NCI-H1417 (cell line): ENCODE measurements around the gene NUMA1.
A peak's percentile ranks its signal among the peaks of the same experiment; 100 is the strongest.

Source experiments
- DNase-seq, 3 experiments: peaks; one replicate each; lab custom pipeline; 2025; lab: John Stamatoyannopoulos, UW

NUMA1 gene

GRCh38 chr11:72061739-72062396 lies 18.5 kb downstream of the NUMA1 start:
- no peak for DNase-seq

DNA sequence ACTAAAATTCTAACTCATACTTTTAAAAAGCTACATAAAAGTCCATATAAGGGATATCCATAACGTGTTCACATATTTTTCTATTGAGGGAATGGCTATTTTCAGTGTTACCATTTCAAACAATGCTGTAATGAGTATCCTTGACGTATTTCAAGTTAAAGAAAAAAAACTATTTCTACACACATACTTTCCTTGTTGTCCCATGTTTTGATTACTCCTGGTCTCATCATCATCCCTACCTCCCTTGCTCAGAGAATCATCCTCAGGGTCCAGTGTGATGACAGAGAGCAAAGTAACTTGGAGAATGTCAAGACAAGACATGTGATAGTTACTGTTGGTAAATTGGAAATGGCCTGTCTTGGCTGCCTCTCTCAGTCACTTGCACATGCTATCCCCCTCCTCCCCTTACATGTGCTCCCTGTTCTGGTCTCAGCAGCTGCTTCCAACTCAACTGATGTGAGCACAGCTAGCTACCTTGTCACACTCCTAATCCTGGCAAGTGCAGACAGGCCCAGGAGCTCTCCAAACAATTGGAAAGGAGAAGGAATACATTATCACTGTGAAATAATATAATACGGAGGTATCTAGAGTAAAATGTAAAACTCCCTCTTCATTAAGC lies 21.8 kb downstream of the NUMA1 start:
- DNase-seq, result peak; percentile 48 to 79 (median 50)

DNA sequence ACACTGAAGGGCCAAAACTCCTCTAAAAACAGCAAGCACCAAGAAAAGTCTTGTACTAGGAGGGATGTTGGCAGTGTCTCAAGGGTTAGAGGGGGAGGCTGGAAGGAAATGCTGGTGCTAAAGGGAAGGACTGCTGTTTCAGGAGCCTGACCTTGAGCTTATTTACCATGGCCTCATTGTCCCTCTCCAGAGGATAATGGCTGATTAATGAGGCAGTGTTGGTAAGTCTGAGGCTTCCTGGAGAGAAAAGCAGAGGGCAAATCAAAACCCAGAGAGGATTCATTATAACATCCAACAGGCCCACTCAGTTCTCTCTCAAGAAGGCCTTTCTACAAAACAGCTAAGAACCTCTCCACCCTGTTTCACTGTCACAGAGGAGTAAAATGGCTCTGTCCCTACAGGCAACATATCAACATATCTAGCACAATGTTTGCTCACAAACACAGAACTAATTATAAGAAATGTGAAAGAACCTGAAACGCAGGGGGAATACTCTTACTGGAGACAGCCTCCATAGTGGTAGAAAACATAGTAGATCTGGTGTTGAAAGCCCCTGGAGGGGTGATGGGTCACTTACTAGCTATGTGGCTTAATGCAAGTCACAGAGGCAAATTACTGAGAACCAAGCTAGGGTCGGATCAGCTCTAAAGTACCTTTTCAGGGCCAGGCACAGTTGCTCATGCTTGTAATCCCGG lies 31.4 kb downstream of the NUMA1 start:
- DNase-seq, result peak in 2 of 3 experiments; percentile 62 to 91

- no peak for DNase-seq
These were observed 34.5 kb downstream of the NUMA1 start for GRCh38 chr11:72045849-72046248.

DNA sequence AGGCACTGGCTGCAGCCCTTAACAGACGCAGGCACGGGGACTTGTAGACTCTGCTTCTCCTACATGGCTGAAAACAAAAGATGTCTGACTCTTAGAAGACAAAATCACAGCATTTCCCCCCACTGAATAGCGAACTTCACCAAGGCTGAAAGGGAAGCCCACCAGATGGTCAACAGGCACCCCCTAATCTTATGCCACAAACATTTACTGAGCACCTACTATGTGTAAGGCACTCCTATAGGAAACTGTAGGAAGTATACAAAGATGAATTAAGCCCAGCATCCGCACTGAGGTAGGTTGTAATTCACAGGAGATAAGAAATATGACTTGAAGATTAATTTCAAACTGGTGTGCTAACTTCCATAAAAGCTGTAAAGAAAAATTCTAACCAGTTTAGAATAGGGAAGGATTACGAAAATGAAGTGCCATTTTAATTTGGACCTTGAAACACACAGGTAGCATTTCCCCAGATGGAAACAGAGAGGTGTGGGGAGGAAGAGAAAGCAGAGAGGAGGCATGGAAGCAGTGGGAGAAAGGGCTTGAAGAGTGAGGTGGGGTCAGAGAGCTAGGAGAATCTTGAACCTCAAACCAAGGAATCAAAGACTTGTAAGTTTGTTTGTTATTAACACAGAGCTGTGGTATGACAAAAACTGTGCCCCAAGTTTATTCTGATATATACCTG lies 38.1 kb downstream of the NUMA1 start:
- no peak for DNase-seq

DNA sequence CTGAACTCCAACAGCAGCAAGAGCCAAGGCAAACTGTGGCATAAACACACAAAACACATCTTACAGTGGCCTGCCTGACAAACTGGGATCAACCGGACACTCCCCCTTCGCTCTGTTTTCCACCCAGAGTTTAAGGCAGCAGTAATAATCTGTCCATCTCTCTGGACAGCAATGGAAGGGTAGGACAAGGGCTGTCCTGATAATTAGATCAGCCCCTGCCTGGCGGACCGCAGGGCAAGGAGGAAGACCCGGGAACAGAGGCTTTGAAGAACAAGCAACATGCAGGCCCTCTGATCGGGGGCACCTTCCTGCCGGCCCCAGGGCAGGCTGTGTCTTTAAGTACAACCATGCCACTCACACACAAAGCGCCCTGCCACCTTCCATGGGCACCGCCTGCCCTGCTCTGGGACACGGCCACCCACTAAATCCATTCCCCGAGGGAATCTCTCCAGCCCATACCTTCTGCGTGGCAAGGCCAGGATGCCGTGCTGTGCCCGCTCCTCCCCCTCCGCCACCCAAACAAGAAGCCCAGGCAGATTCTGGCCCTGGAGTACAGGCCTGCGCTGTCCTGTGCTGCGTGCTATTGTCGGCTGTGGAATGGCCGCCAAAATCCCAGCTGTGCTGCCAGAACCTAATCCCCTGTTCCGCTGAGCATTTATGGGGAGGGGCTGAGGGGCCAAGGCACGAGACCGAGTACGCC lies 38.8 kb downstream of the NUMA1 start:
- peak; percentile 44 to 93 (median 89) for DNase-seq

DNA sequence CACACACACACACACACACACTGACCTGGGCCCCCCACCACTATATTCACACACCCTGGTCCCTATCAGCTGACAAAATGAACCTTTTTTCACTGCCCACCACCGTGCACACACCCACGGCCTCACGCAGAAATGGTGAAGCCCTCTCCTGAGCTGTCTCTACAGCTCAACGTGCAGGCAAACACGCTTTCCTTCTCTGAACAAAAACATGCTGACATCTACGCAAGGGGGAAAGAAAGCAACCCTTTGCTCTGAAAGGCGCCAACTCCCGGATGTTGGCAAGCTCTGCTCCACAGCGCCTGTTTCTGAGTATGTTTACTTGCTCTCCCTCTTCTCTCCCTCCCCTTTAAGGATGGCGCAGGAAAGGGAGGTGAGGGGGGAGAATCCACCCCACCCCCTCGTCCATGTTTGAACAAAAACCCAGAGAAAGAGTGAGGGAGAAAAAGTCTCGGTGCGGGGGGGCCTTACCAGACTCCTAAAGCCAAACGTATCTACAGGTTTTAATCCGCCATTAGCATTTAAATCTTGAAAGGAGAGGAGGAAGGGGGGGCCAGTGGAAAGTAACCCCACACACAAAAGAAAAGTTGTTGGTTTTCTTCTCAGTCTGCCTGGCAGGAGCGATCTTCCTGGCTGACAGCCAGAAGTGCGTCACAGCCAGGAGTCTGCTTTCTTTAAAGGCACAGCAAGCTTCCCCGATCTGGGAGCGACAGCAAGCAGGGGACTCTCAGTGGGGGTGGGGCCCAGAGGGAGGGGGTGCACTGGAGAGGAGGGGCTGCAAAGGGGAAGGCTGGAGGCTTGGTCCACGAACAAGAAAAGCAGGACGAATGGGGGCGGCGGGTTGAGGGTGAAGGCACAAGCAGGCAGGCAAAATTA lies 39.6 kb downstream of the NUMA1 start:
- peak; percentile 91 to 99 (median 98) for DNase-seq

GRCh38 chr11:72039856-72040401 lies 40.4 kb downstream of the NUMA1 start:
- peak in 2 of 3 experiments; percentile 29 to 59 for DNase-seq

- peak in 2 of 3 experiments; percentile 29 to 39 for DNase-seq
These were observed 41.1 kb downstream of the NUMA1 start for GRCh38 chr11:72039031-72039855.

- DNase-seq, result peak in 2 of 3 experiments; percentile 22 to 32
These were observed 41.9 kb downstream of the NUMA1 start for GRCh38 chr11:72038491-72038890.

GRCh38 chr11:72037554-72038311 lies 42.6 kb downstream of the NUMA1 start:
- peak; percentile 16 to 91 (median 66) for DNase-seq

- DNase-seq, result no peak
These were observed 43.7 kb downstream of the NUMA1 start for GRCh38 chr11:72036687-72037086.

DNA sequence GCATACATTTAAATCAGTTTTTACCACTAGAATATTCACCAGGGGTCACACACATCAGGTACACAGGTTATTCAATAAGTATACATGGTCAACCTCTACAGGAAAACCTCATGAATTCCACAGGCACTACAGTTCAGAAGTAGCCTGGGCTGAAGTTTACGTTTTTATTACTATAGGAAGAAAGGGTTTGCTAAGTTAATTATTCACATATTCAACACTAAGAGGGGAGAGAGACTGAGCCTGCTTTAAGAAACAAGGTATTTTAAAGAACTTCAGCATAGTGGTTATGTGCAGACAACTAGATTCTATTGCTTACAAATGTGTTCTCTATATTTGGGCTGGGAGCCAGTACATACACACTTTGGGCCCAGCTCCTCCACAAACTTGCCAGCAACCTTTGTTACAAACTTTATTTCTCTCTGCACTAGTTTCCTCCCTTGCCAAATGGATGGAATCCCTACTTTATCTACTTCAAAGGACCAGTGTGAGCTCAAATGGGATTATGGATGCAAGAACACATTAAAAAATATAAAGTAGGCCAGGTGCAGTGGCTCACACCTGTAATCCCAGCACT lies 49.8 kb downstream of the NUMA1 start:
- no peak for DNase-seq

- no peak for DNase-seq
These were observed 54.3 kb downstream of the NUMA1 start for GRCh38 chr11:72026090-72026489.

DNA sequence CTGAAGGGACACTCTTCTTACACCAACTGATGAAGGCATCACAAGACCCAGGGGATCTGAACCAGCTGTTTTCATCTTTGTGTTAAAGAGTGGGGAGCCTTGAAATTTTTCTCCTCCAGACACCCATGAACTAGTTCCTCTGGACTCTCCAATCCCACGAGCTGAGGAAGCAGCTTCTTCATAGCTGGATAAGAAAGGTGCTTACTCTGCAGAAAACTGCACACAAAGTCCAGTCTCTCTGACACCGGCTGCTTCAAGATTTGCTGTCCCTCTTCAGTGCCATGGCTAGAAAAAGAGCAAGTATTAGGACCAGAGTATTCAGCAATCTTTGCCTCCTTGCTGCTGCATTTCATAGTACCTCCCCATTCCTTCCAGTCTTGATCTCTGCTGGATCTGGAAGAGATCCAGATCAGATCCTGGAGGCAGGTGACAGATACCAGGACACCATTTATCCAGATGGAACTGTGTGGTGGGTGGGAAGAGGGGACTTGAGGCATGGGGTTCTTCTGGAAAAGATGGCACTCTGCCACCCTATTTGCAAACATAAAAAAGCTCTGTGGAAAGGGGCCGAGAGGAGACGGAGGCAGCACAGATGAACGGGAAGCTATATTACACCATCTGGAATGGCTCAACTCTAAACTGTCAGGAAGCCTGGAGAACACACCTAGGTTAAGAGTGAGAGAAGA lies 56.1 kb downstream of the NUMA1 start:
- DNase-seq, result no peak

DNA sequence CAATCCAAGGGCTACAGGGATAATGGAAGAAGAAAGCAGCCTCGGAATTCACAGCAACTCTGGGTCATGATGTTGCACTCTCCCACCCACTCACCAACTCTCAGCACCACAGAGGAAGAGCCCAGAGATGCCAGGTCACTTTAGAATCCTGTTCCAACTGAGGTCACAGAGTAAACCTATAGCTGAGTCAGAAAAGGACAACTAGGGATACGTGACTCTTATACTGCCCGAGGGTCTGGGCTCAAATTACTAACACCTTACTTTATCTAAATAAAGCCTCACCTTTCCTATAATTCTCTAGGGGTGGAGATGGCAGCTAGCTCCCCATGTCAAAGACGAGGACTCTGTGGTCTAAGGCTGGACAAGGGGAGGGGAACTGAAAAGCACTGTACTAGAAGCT lies 57.0 kb downstream of the NUMA1 start:
- DNase-seq, result no peak

DNA sequence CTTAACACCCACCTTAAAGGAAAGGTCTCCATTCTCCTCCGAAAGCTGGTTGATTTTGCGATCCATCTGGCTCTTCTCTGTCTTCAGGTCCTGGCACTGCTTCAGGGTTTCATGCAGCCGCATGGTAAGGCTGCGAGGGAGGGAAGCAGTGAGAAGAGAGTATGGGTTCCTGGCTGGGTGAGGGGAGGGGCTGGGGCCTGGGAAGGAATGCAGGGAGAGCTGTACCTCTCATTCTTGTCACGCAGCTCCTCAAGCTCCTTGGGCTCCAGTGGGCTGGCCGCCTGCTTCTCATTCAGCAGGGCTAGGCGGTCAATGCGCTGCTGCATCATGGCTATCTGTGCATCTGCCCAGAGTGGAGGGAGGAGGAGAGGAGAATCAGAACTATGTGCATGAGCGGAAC lies 62.2 kb downstream of the NUMA1 start:
- no peak for DNase-seq

- DNase-seq, result no peak
These were observed 64.8 kb downstream of the NUMA1 start for GRCh38 chr11:72015511-72016061.
